Measurements from ENCODE around the gene SUGP1. TPM values are rescaled to one million over a fixed set of nuclear protein-coding genes. Genes with fewer than 3 reads are reported as not detected.

SUGP1 gene
- total RNA-seq, 1 donor from 2014 or later = 41.4 TPM

DNA sequence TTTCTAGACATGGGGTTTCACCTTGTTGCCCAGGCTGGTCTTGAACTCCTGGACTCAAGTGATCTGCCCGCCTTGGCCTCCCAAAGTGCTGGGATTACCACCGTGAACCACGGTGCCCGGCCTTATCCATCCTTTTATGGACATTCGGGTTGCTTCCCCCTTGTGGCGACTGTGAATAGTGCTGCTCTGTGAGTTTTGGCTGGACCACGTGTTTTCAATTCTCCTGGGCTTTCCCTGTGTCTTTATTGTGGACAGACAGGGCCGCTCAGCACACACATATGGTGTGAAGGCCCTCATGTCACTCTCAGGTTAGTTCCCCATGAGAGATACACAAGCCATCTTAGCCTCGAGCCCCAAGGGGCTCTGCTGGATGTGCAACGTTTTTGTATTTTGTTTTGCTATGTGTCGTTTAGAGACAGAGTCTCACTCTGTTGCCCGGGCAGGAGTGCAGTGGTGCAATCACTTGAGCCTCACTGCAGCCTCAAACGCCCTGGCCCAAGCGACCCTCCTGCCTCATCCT lies 40.8 kb upstream of the SUGP1 start:
- DNase-seq (peak; percentile 72), ATAC-seq (peak; percentile 80 to 82)
- no peaks in the 10 kb centered on the region for H3K27me3 ChIP-seq (ENCODE audit: low read depth)
- H3K27ac ChIP-seq = no peak overlapping the region
- H3K9me3 ChIP-seq = no peaks in the 10 kb centered on the region
- TF ChIP-seq, protein P1, sequence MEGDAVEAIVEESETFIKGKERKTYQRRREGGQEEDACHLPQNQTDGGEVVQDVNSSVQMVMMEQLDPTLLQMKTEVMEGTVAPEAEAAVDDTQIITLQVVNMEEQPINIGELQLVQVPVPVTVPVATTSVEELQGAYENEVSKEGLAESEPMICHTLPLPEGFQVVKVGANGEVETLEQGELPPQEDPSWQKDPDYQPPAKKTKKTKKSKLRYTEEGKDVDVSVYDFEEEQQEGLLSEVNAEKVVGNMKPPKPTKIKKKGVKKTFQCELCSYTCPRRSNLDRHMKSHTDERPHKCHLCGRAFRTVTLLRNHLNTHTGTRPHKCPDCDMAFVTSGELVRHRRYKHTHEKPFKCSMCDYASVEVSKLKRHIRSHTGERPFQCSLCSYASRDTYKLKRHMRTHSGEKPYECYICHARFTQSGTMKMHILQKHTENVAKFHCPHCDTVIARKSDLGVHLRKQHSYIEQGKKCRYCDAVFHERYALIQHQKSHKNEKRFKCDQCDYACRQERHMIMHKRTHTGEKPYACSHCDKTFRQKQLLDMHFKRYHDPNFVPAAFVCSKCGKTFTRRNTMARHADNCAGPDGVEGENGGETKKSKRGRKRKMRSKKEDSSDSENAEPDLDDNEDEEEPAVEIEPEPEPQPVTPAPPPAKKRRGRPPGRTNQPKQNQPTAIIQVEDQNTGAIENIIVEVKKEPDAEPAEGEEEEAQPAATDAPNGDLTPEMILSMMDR (IDR thresholded peaks at IDR 0.05) = peak; percentile 87
- peaks cover 30% of the 10 kb centered on the region for H3K36me3 ChIP-seq
- H3K4me1 ChIP-seq = peaks cover 25% of the 10 kb centered on the region
- H3K4me3 ChIP-seq = no peak overlapping the region
- intact Hi-C loops (cut with DNase I) = loop anchor here (10.0 kb wide), 1 partner anchor 134 kb away; no protein-coding TSS in a partner anchor

- H3K27me3 ChIP-seq (ENCODE audit: low read depth) = no peaks in the 10 kb centered on the region
- ATAC-seq (no peak), DNase-seq (no peak)
- no peak overlapping the region for H3K27ac ChIP-seq
- H3K4me3 ChIP-seq = no peak overlapping the region
- no peaks in the 10 kb centered on the region for H3K9me3 ChIP-seq
- H3K36me3 ChIP-seq = peaks cover 71% of the 10 kb centered on the region
- H3K4me1 ChIP-seq = peaks cover 7% of the 10 kb centered on the region
- intact Hi-C loops (cut with DNase I) = no loop called here
- TF ChIP-seq, protein P1 (IDR thresholded peaks at IDR 0.05) = no peak
Observed at GRCh38 chr19:19356901-19357566, 36.7 kb upstream of the SUGP1 start.

DNA sequence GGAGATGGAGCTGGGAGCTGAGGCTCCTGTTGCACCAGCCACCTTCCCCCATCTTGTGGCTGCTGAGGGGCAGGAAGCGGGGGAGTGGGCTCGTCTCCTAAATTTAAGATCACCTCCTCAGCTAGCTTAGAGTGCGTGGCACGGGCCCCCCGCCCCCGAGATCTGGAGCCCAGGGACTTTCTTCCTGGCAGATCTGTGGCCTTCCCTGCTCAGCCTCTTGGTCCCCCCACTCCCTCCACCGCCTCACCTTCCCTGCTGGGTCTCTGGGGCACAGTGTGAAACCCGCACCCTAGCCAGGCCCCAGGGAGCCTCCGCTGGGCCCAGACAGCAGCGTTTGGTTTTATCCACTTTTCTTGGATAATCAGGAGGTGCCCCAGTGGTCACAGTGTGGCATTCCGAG lies 36.2 kb upstream of the SUGP1 start:
- H3K36me3 ChIP-seq = peaks cover 76% of the 10 kb centered on the region
- no peak for ATAC-seq
- H3K4me1 ChIP-seq = peaks cover 7% of the 10 kb centered on the region
- no peak overlapping the region for H3K27ac ChIP-seq
- no peak overlapping the region for H3K4me3 ChIP-seq
- TF ChIP-seq, protein P1 (IDR thresholded peaks at IDR 0.05) = no peak
- intact Hi-C loops (cut with DNase I) = no loop called here
- no peaks in the 10 kb centered on the region for H3K27me3 ChIP-seq (ENCODE audit: low read depth)
- no peak for DNase-seq
- no peaks in the 10 kb centered on the region for H3K9me3 ChIP-seq

DNA sequence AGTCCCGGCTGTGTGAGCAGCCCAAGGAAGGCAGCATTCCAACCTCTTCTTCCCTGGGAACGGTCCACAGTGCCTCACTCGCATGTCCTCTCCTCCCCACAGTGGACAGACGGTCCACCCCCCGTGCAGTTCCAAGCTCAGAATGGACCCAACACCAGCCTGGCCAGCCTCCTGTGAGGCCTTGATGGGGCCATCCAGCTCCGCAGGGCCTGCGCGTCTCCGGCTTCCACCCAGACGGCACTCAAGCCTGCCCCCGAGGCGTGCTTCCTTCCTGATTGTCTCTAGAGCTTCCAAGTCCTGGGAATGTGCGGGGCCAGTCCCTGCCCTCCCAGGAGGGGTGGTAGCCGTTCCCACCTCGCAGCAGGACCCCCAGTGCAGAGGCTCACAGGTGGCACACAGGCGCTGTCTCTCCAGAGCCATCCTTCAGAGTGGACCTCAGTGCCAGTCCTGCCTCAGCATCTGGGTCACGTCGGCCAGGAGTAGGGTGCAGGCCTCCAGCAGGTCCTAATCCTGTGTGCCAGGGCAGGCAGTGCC lies 35.4 kb upstream of the SUGP1 start:
- Histone ChIP-seq H3K27ac (no peak overlapping the region), H3K4me3 (no peak overlapping the region), H3K27me3 (ENCODE audit: low read depth) (no peaks in the 10 kb centered on the region), H3K9me3 (no peaks in the 10 kb centered on the region), H3K36me3 (peaks cover 85% of the 10 kb centered on the region), H3K4me1 (peaks cover under 1% of the 10 kb centered on the region)
- DNase-seq = no peak
- intact Hi-C loops (cut with DNase I) = no loop called here
- TF ChIP-seq, protein P1 (IDR thresholded peaks at IDR 0.05) = no peak
- ATAC-seq = no peak

DNA sequence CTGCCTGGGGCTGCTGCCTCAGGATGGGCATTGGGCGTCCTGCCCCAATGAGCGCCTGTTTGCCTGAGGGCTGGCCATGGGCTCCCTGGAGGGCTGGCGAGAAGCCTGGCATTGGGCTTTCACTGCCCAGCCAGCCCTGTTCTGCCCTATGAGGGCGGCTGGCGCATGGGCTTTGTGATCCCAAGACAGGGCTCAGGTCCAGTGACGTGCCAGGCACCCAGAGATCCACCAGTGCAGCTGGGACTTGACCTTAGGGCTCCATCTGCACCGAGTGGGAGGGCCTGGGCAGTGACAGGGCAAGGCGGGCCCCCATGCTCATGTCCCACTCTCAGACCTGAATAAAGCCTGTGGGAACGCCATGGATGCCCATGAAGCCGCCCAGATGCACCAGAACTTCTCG lies 34.6 kb upstream of the SUGP1 start:
- intact Hi-C loops (cut with DNase I) = no loop called here
- no peak for DNase-seq

More for the DNA sequence above, 34.6 kb upstream of the SUGP1 start:
- Histone ChIP-seq H3K27ac (no peak overlapping the region), H3K27me3 (ENCODE audit: low read depth) (no peaks in the 10 kb centered on the region), H3K4me3 (no peak overlapping the region), H3K9me3 (no peaks in the 10 kb centered on the region), H3K36me3 (peaks cover 92% of the 10 kb centered on the region), H3K4me1 (no peaks in the 10 kb centered on the region)
- ATAC-seq = peak in 1 of 2 donors; percentile 11
- TF ChIP-seq, protein P1 (IDR thresholded peaks at IDR 0.05) = no peak
